ENCODE data around the gene COMP. TPM values are rescaled to one million over a fixed set of nuclear protein-coding genes. Genes with fewer than 3 reads are reported as not detected.

The COMP gene
- total and polyA plus RNA-seq, 10 of the 15 experiments (the other 5 are each of a cell fraction or from before 2014, with no cell fraction given) = 0.17 TPM; not detected in 9

GRCh38 chr19:18800636-18801035 lies 9.5 kb upstream of the COMP start:
- no peaks in the 10 kb centered on the region for H4K20me1 ChIP-seq (ENCODE audit: control insufficient read depth, insufficient read depth)
- no peak overlapping the region for H3K27ac ChIP-seq (ENCODE audit: control insufficient read depth, insufficient read depth)
- CTCF ChIA-PET = no interaction called here
- ATAC-seq (no peak), DNase-seq (ENCODE audit: low read depth, low spot score) (no peak), FAIRE-seq (no peak)
- 37% methylated on average over 10 of the region's 10 CpGs for WGBS (ENCODE audit: insufficient coverage, insufficient replicate concordance, low lambda C conversion rate, missing lambda C conversion rate)
- H3K79me2 ChIP-seq (ENCODE audit: control insufficient read depth, insufficient read depth, low read length) = no peaks in the 10 kb centered on the region
- H3K36me3 ChIP-seq (ENCODE audit: control insufficient read depth in 2 of 2, insufficient read depth in 2 of 2, low read length in 1 of 2) = no peaks in the 10 kb centered on the region
- in situ Hi-C loops (cut with MboI) (no loop called here), intact Hi-C loops (cut with micrococcal nuclease; ENCODE audit: unreplicated experiment) (no loop called here)
- H3K9ac ChIP-seq (ENCODE audit: control insufficient read depth, insufficient read depth, low read length) = no peak overlapping the region
- SMC1A ChIA-PET (ENCODE audit: uncharacterized antibody, unreplicated experiment) = no interaction called here
- RAD21 ChIA-PET (ENCODE audit: unreplicated experiment) = interaction anchor here (1.5 kb wide), 1 partner anchor 47 kb away, joined by 5 read pairs; no protein-coding TSS in a partner anchor
- no TSS peak for BruUV-seq (replicated peaks)
- peaks cover 3% of the 10 kb centered on the region in 2 experiments; a peak in 3 of 4 replicates for H3K27me3 ChIP-seq (replicated peaks in 1 of 2; ENCODE audit: control insufficient read depth in 2 of 2, insufficient read depth in 2 of 2, low read length in 1 of 2)
- TF ChIP-seq CEBPZ (IDR thresholded peaks at IDR 0.05; ENCODE audit: low read depth, low read length) = no peak
- H3K9me3 ChIP-seq (replicated peaks; ENCODE audit: control insufficient read depth, insufficient read depth, low read length) = no peaks in the 10 kb centered on the region; the same call in 2 of the 3 replicates
- H3K4me3 ChIP-seq = no peak overlapping the region
- no peak overlapping the region for H2AFZ ChIP-seq (ENCODE audit: control insufficient read depth, low read depth, low read length)
- H3K4me1 ChIP-seq (ENCODE audit: control insufficient read depth, insufficient read depth, low read length) = no peaks in the 10 kb centered on the region
- POLR2A ChIA-PET = no interaction called here
- H3K4me2 ChIP-seq (ENCODE audit: control insufficient read depth, insufficient read depth) = no peak overlapping the region

- Histone ChIP-seq H3K27ac (ENCODE audit: control insufficient read depth, insufficient read depth) (no peak overlapping the region), H3K36me3 (ENCODE audit: control insufficient read depth in 2 of 2, insufficient read depth in 2 of 2, low read length in 1 of 2) (no peaks in the 10 kb centered on the region), H3K79me2 (ENCODE audit: control insufficient read depth, insufficient read depth, low read length) (no peaks in the 10 kb centered on the region), H3K4me3 (no peak overlapping the region), H2AFZ (ENCODE audit: control insufficient read depth, low read depth, low read length) (no peak overlapping the region), H3K4me1 (ENCODE audit: control insufficient read depth, insufficient read depth, low read length) (no peaks in the 10 kb centered on the region), H3K9ac (ENCODE audit: control insufficient read depth, insufficient read depth, low read length) (no peak overlapping the region), H4K20me1 (ENCODE audit: control insufficient read depth, insufficient read depth) (no peaks in the 10 kb centered on the region), H3K27me3 (replicated peaks in 1 of 2; ENCODE audit: control insufficient read depth in 2 of 2, insufficient read depth in 2 of 2, low read length in 1 of 2) (peaks cover 3% of the 10 kb centered on the region in 2 experiments; a peak in 3 of 4 replicates), H3K9me3 (replicated peaks; ENCODE audit: control insufficient read depth, insufficient read depth, low read length) (no peaks in the 10 kb centered on the region; the same call in 2 of the 3 replicates), H3K4me2 (ENCODE audit: control insufficient read depth, insufficient read depth) (no peak overlapping the region)
- RAD21 ChIA-PET (ENCODE audit: unreplicated experiment) = interaction anchor here (1.5 kb wide), 1 partner anchor 47 kb away, joined by 5 read pairs; no protein-coding TSS in a partner anchor
- DNase-seq (ENCODE audit: low read depth, low spot score) (no peak), ATAC-seq (no peak), FAIRE-seq (no peak)
- CTCF ChIA-PET = no interaction called here
- intact Hi-C loops (cut with micrococcal nuclease; ENCODE audit: unreplicated experiment) = no loop called here
- SMC1A ChIA-PET (ENCODE audit: uncharacterized antibody, unreplicated experiment) = no interaction called here
- in situ Hi-C loops (cut with MboI) = no loop called here
- POLR2A ChIA-PET = no interaction called here
- BruUV-seq (replicated peaks) = no TSS peak
- no peak for TF ChIP-seq PBX3 (IDR thresholded peaks at IDR 0.05; ENCODE audit: insufficient replicate concordance, low read depth, low read length)
- no peak for TF ChIP-seq CHD4 (IDR thresholded peaks at IDR 0.05)
- no peak for TF ChIP-seq JUND (IDR thresholded peaks at IDR 0.05; ENCODE audit: low read depth, low read length)
- TF ChIP-seq ELK1 (IDR thresholded peaks at IDR 0.05; ENCODE audit: low read depth, low read length) = no peak
- no peak for TF ChIP-seq E2F4 (IDR thresholded peaks at IDR 0.05; ENCODE audit: low read depth, low read length)
- no peak for TF ChIP-seq TCF3 (IDR thresholded peaks at IDR 0.05; ENCODE audit: borderline replicate concordance, insufficient read depth, low read depth, low read length)
- TF ChIP-seq SREBF2 (IDR thresholded peaks at IDR 0.05; ENCODE audit: low read length) = no peak
- no peak for TF ChIP-seq POLR2AphosphoS2 (IDR thresholded peaks at IDR 0.05; ENCODE audit: low read depth, low read length)
- TF ChIP-seq RCOR1 (conservative IDR thresholded peaks at IDR 0.05; ENCODE audit: low read depth, low read length) = no peak
Measured at GRCh38 chr19:18800079-18800478, 9.0 kb upstream of the COMP start.

All from GM12878 (cell line).